SU-DHL-6 (cell line): ENCODE data around the gene OR2T10.

Experiments used
- H2AFZ ChIP-seq: fragments of 200-600 bp; sonication (generic); 2 replicates; pipeline ENCODE4 v1.6.1; 2014; ENCODE audit warnings: low read depth, mild to moderate bottlenecking, moderate library complexity, mixed read lengths, antibody characterized with exemption, low read length; ENCODE audit not compliant: severe bottlenecking
- H3F3A ChIP-seq: fragments of 200-600 bp; shearing (Covaris generic); 2 replicates; pipeline ENCODE4 v1.6.0; 2016; ENCODE audit warnings: antibody characterized with exemption, mild to moderate bottlenecking; ENCODE audit not compliant: insufficient read depth
- H3K27ac ChIP-seq: fragments of 200-600 bp; sonication (generic); 2 replicates; pipeline ENCODE4 v1.5.1; 2016; ENCODE audit warnings: low read depth, mild to moderate bottlenecking, low read length, moderate library complexity, mixed read lengths
- H3K27me3 ChIP-seq: fragments of 200-600 bp; sonication (generic), shearing (Covaris generic); 2 replicates; pipeline ENCODE4 v1.6.0; 2014; ENCODE audit warnings: mild to moderate bottlenecking, low read length
- H3K36me3 ChIP-seq: fragments of 200-600 bp; sonication (generic); 2 replicates; pipeline ENCODE4 v1.6.1; 2014; ENCODE audit warnings: mild to moderate bottlenecking, low read length, mixed read lengths
- H3K4me2 ChIP-seq: fragments of 300-600, 200-600 bp; shearing (Covaris generic), sonication (generic); 2 replicates; pipeline ENCODE4 v1.6.0; 2014; ENCODE audit warnings: low read length, low read depth, mild to moderate bottlenecking; ENCODE audit not compliant: poor library complexity, severe bottlenecking
- H3K4me3 ChIP-seq: fragments of 200-600 bp; sonication (generic); 2 replicates; pipeline ENCODE4 v1.5.1; 2014; ENCODE audit warnings: antibody characterized with exemption, low read length, mild to moderate bottlenecking, mixed read lengths; ENCODE audit not compliant: insufficient read depth, poor library complexity, severe bottlenecking
- H3K79me2 ChIP-seq: fragments of 200-600 bp; sonication (generic); 2 replicates; pipeline ENCODE4 v1.6.1; 2014; ENCODE audit warnings: mild to moderate bottlenecking, low read length, moderate library complexity; ENCODE audit not compliant: insufficient read depth
- H3K9ac ChIP-seq: fragments of 200-600 bp; sonication (generic); 2 replicates; pipeline ENCODE4 v1.7.0; 2014; ENCODE audit warnings: mild to moderate bottlenecking, low read length
- H3K9me2 ChIP-seq: fragments of 200-600 bp; sonication (generic); replicated peaks from 2 replicates; pipeline ENCODE4 v1.6.1; 2014; ENCODE audit warnings: low read length; ENCODE audit not compliant: insufficient read depth
- H3K9me3 ChIP-seq: fragments of 200-600 bp; sonication (generic); 2 replicates; pipeline ENCODE4 v1.6.1; 2014; ENCODE audit warnings: low read length, mixed read lengths; ENCODE audit not compliant: insufficient read depth
- H4K20me1 ChIP-seq: fragments of 200-600 bp; sonication (generic); 2 replicates; pipeline ENCODE4 v1.6.1; 2014; ENCODE audit warnings: low read depth, mild to moderate bottlenecking, antibody characterized with exemption, low read length, moderate library complexity, mixed read lengths
- EZH2phosphoT487 ChIP-seq: fragments of 200-600 bp; sonication (generic), shearing (Covaris generic); conservative IDR thresholded peaks from 2 replicates; pipeline ENCODE4 v1.6.1; 2018; ENCODE audit warnings: mild to moderate bottlenecking, antibody characterized with exemption, low read length, moderate library complexity, mixed read lengths
- TF ChIP-seq, protein P1 (sequence below): fragments of 200-600 bp; sonication (generic); IDR thresholded peaks from one replicate; pipeline ENCODE4 v1.5.1; 2017; ENCODE audit warnings: antibody characterized with exemption, mild to moderate bottlenecking, low read length, moderate library complexity; ENCODE audit not compliant: insufficient read depth, poor library complexity, severe bottlenecking

The OR2T10 gene

DNA sequence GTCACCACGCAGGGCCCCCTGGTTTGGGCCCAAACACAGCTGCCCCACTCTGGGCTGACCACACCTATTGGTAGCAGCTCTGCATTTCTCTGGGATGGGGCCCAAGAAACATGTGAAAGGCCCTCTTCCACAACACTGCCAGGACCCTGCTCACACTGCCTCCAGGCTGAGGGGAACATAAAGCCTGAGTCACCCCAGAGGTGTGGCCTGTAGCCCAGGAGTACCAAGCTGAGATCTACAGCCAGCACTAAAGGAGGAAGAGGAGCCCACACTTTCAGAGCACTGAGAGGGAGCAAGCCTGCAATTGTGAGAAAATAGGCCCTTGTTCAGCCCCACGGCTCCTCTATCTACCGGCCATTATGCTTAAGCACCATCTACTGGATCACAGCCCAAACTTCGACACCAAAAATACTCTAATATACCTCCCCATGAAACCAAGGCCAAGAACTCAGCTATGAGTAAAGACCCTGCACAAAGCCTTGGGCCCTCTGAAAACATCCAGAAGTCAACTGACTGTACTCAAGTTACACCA, 14.4 kb upstream of the OR2T10 start:
- H3K4me2 ChIP-seq, result no peak overlapping the region
- TF ChIP-seq, protein P1, sequence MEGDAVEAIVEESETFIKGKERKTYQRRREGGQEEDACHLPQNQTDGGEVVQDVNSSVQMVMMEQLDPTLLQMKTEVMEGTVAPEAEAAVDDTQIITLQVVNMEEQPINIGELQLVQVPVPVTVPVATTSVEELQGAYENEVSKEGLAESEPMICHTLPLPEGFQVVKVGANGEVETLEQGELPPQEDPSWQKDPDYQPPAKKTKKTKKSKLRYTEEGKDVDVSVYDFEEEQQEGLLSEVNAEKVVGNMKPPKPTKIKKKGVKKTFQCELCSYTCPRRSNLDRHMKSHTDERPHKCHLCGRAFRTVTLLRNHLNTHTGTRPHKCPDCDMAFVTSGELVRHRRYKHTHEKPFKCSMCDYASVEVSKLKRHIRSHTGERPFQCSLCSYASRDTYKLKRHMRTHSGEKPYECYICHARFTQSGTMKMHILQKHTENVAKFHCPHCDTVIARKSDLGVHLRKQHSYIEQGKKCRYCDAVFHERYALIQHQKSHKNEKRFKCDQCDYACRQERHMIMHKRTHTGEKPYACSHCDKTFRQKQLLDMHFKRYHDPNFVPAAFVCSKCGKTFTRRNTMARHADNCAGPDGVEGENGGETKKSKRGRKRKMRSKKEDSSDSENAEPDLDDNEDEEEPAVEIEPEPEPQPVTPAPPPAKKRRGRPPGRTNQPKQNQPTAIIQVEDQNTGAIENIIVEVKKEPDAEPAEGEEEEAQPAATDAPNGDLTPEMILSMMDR, result no peak
- no peak for TF ChIP-seq EZH2phosphoT487
- H3K27me3 ChIP-seq, result no peaks in the 10 kb centered on the region
- H3K9me3 ChIP-seq, result no peaks in the 10 kb centered on the region
- H2AFZ ChIP-seq, result no peak overlapping the region
- H3K27ac ChIP-seq, result no peak overlapping the region
- H3K9me2 ChIP-seq, result no peaks in the 10 kb centered on the region
- H3K9ac ChIP-seq, result no peak overlapping the region
- no peaks in the 10 kb centered on the region for H3F3A ChIP-seq
- no peaks in the 10 kb centered on the region for H4K20me1 ChIP-seq
- H3K36me3 ChIP-seq, result no peaks in the 10 kb centered on the region
- H3K79me2 ChIP-seq, result no peaks in the 10 kb centered on the region
- no peak overlapping the region for H3K4me3 ChIP-seq

DNA sequence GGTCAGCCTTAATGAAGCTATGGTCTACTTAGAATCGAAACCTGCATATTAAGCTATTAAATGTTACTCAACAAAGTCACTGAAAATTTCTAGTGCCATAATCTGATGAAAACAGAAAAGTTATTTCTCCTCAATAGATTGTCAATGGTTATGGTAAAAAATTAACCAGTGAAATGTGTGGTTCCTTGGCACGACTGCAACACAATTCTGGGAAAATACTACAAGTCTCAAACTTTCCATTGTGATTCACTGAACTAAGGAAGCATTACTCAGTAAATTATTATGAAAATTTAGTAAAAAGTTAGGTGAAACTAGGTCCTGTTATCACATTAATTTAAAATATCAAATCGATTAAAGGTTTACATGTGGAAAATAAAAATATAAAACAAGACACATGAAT, 12.8 kb upstream of the OR2T10 start:
- no peak overlapping the region for H3K27ac ChIP-seq
- no peaks in the 10 kb centered on the region for H4K20me1 ChIP-seq
- H3K9me3 ChIP-seq, result no peaks in the 10 kb centered on the region
- H3K9ac ChIP-seq, result no peak overlapping the region
- no peaks in the 10 kb centered on the region for H3K36me3 ChIP-seq
- TF ChIP-seq, protein P1, result no peak
- no peak for TF ChIP-seq EZH2phosphoT487
- H2AFZ ChIP-seq, result no peak overlapping the region
- no peaks in the 10 kb centered on the region for H3F3A ChIP-seq
- no peak overlapping the region for H3K4me3 ChIP-seq
- H3K4me2 ChIP-seq, result no peak overlapping the region
- no peaks in the 10 kb centered on the region for H3K27me3 ChIP-seq
- H3K9me2 ChIP-seq, result no peaks in the 10 kb centered on the region
- H3K79me2 ChIP-seq, result no peaks in the 10 kb centered on the region

DNA sequence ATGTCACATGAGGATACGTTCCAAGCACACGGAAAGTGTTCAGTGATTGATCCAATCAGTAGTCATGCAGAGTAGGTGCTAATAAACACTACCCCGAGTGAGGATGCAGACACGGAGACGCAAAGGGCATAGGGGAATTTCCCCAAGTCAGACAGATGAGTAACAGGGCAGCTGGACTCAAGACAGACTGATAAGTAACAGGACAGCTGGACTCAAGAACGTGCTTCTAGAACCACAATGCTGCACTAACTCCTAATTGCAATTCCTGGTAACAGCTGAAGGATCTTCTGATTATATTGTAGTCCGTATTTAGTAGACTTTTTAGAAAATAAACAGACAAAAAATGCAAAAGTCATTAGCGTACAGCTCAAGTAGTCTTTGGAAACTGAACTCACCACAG, 1.9 kb upstream of the OR2T10 start:
- Histone ChIP-seq H3F3A (no peaks in the 10 kb centered on the region), H3K9me3 (no peaks in the 10 kb centered on the region), H3K4me2 (no peak overlapping the region), H3K79me2 (no peaks in the 10 kb centered on the region), H3K4me3 (no peak overlapping the region), H4K20me1 (no peaks in the 10 kb centered on the region), H2AFZ (no peak overlapping the region), H3K9me2 (no peaks in the 10 kb centered on the region), H3K36me3 (no peaks in the 10 kb centered on the region), H3K27ac (no peak overlapping the region), H3K27me3 (no peaks in the 10 kb centered on the region), H3K9ac (no peak overlapping the region)
- no peak for TF ChIP-seq EZH2phosphoT487
- TF ChIP-seq, protein P1, result no peak
